Immature natural killer cell (primary cell): ENCODE measurements around the gene SHISA6. TPM values are rescaled to one million over a fixed set of nuclear protein-coding genes. Genes with fewer than 3 reads are reported as not detected.

Experiments used
- DNase-seq, 3 donors: peaks; one replicate each; pipeline ENCODE4 v3.0.0; 2022; ENCODE audit warnings: mixed read lengths in 1 of 3
- H3K27ac Mint-ChIP-seq, 6 donors: one replicate each; pipeline ENCODE4 v1.8.0; 2020; ENCODE audit warnings: mixed read lengths in 6 of 6, mild to moderate bottlenecking in 5 of 6, inconsistent platforms in 4 of 6, moderate library complexity in 3 of 6
- H3K27me3 Mint-ChIP-seq, 3 donors: one replicate each; pipeline ENCODE4 v1.8.0; 2020 to 2021; ENCODE audit warnings: low read depth in 3 of 3, mild to moderate bottlenecking in 3 of 3, mixed read lengths in 3 of 3, moderate library complexity in 3 of 3, inconsistent platforms in 1 of 3
- H3K36me3 Mint-ChIP-seq, 3 donors: one replicate each; pipeline ENCODE4 v1.8.0; 2020; ENCODE audit warnings: mixed read lengths in 3 of 3, inconsistent platforms in 2 of 3, mild to moderate bottlenecking in 2 of 3
- H3K4me1 Mint-ChIP-seq, 2 donors: one replicate each; pipeline ENCODE4 v1.8.0; 2020; ENCODE audit warnings: inconsistent platforms in 2 of 2, mild to moderate bottlenecking in 2 of 2, mixed read lengths in 2 of 2, moderate library complexity in 1 of 2
- H3K4me3 Mint-ChIP-seq, 5 donors: one replicate each; pipeline ENCODE4 v1.8.0; 2020; ENCODE audit warnings: mild to moderate bottlenecking in 5 of 5, mixed read lengths in 5 of 5, inconsistent platforms in 3 of 5, moderate library complexity in 3 of 5
- H3K9me3 Mint-ChIP-seq, 6 donors: one replicate each; pipeline ENCODE4 v1.8.0; 2020; ENCODE audit warnings: mild to moderate bottlenecking in 6 of 6, mixed read lengths in 6 of 6, inconsistent platforms in 4 of 6, moderate library complexity in 3 of 6
- polyA plus RNA-seq, 3 donors: library from polyadenylated mRNA; unstranded; fragments of 300-500 nt; fragmentation: Illumina TruSeq; gene quantifications; one replicate each; pipeline ENCODE4 v1.2.3, GENCODE V29; 2021

SHISA6 gene
- polyA plus RNA-seq, 3 donors from 2014 or later = not detected

GRCh38 chr17:11276486-11276885 lies 35.5 kb downstream of the SHISA6 start:
- Mint-ChIP-seq H3K9me3 (peaks cover 0 to 11% (median 4%) of the 10 kb centered on the region in 6 donors), H3K4me1 (no peaks in the 10 kb centered on the region), H3K4me3 (no peak overlapping the region), H3K27me3 (peaks cover 0 to 3% (median 2%) of the 10 kb centered on the region in 3 donors), H3K27ac (no peak overlapping the region), H3K36me3 (peaks cover 0 to 5% (median 0%) of the 10 kb centered on the region in 3 donors)
- DNase-seq = no peak

DNA sequence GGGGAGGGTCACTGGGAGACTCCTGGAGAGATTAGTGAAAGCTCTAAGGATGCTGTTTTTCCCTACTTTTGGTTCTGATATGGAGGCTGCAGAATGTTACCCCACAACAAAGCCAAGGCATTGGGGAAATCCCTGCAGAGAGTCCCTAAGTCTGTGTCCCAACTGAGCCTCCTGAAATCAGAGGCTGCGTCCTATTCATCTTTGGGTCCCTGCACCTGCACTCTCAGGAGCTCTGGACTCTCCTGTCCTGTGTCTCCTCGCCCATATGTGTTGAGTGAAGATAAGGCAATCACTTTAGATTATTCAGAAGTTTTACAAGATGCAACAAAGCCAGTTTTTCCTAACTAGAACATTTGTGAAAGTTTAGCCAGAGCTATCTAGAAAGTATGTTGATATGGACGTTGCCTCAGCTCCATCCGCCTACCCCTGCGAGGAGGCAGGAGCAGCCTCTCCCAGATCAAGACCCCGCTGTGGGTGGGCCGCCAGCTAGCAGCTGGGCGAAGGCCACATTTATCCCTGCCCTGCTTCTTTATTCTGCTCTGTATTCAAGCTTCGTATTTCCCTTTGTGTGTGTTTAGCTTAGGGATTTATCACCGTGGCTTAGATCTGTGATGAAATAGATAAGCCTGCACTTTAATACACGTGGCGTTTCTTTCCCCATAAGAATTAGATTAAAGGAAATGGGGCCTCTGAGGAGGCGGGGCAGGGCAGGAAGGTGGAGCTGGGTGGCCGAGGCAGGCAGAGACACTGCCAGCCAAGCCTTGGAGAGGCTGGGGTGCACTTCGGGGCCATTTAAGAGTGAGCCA lies 37.4 kb downstream of the SHISA6 start:
- H3K36me3 Mint-ChIP-seq = no peaks in the 10 kb centered on the region
- H3K9me3 Mint-ChIP-seq = peaks cover 0 to 5% (median 0%) of the 10 kb centered on the region in 6 donors
- no peak for DNase-seq
- no peak overlapping the region for H3K4me3 Mint-ChIP-seq
- peaks cover 0 to 3% (median 2%) of the 10 kb centered on the region in 3 donors for H3K27me3 Mint-ChIP-seq
- H3K27ac Mint-ChIP-seq = no peak overlapping the region
- H3K4me1 Mint-ChIP-seq = no peaks in the 10 kb centered on the region

DNA sequence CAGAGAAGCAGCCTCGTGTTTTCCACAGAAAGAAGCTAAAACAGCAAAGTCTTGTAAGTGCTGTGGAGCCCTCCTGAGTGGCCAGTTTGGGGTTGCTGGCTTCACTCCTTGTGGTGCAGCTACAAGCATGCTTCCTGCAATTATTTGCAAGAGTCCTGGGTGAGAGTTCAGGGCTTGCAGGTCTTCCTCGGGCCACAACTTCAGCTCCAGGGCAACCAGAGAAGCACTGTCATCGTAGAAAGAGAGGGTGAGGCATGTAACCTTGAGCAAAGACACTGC lies 37.9 kb downstream of the SHISA6 start:
- DNase-seq = no peak
- no peaks in the 10 kb centered on the region for H3K36me3 Mint-ChIP-seq
- no peaks in the 10 kb centered on the region for H3K4me1 Mint-ChIP-seq
- no peak overlapping the region for H3K4me3 Mint-ChIP-seq
- H3K27me3 Mint-ChIP-seq = peaks cover 0 to 3% (median 2%) of the 10 kb centered on the region in 3 donors
- H3K9me3 Mint-ChIP-seq = peaks cover 0 to 5% (median 0%) of the 10 kb centered on the region in 6 donors
- H3K27ac Mint-ChIP-seq = no peak overlapping the region

DNA sequence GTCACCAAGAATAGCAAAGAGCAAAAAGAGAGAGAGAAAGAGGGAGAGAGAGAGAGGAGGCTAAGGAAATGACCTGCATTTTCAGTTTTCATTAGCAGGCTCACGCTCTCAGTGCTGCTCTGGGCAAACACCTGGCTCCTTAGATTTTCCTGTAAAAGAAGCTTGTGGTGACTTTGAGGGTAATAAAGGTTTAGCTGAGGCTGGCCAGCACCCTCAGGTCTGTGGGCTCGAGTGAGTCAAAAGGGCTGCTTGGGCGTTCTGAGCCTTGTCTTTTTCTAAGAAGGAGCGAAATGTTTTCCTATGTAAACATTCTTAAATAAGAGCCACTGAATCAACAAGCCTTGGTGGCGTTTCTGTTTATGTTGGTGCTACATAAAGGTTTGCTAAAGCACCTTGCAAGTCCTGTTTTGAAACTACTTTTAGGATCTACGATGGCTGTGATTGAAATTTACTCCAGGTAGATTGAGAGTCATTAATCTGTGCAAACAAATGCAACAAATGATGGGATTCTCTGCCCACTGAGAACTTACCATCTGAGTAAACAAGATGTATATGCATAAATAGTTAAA lies 38.8 kb downstream of the SHISA6 start:
- DNase-seq = no peak
- Mint-ChIP-seq H3K36me3 (no peaks in the 10 kb centered on the region), H3K9me3 (peaks cover 0 to 12% (median under 1%) of the 10 kb centered on the region in 6 donors), H3K4me3 (no peak overlapping the region), H3K4me1 (no peaks in the 10 kb centered on the region), H3K27me3 (peaks cover 0 to 3% (median 2%) of the 10 kb centered on the region in 3 donors), H3K27ac (no peak overlapping the region)

GRCh38 chr17:11282586-11282985 lies 41.6 kb downstream of the SHISA6 start:
- no peak overlapping the region for H3K4me3 Mint-ChIP-seq
- H3K36me3 Mint-ChIP-seq = no peaks in the 10 kb centered on the region
- H3K9me3 Mint-ChIP-seq = peaks cover 0 to 14% (median 1%) of the 10 kb centered on the region in 6 donors
- DNase-seq = no peak
- H3K27me3 Mint-ChIP-seq = peaks cover 0 to 3% (median 2%) of the 10 kb centered on the region in 3 donors
- no peaks in the 10 kb centered on the region for H3K4me1 Mint-ChIP-seq
- no peak overlapping the region for H3K27ac Mint-ChIP-seq

- H3K36me3 Mint-ChIP-seq = no peaks in the 10 kb centered on the region
- DNase-seq = no peak
- no peaks in the 10 kb centered on the region for H3K4me1 Mint-ChIP-seq
- no peak overlapping the region for H3K27ac Mint-ChIP-seq
- H3K27me3 Mint-ChIP-seq = peaks cover 0 to under 1% (median 0%) of the 10 kb centered on the region in 3 donors
- no peak overlapping the region for H3K4me3 Mint-ChIP-seq
- peaks cover 0 to 14% (median 2%) of the 10 kb centered on the region in 6 donors for H3K9me3 Mint-ChIP-seq
Measured at GRCh38 chr17:11284811-11285210, 43.8 kb downstream of the SHISA6 start.

DNA sequence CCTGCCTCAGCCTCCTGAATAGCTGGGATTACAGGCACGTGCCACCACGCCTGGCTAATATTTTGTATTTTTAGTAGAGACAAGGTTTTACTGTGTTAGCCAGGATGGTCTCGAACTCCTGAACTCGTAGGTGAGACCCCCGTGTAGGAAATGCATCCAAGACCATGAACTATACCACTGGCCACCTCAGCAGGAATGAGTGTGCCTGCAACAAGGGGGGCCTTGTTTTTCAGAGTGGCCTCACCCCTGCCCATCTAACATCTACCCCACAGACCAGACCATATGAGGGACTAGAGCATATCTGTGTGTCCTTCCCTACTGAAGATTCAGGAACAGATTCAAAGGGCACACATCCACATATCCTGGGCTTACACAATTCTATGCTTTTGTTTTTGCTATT lies 44.9 kb downstream of the SHISA6 start:
- no peak overlapping the region for H3K4me3 Mint-ChIP-seq
- no peaks in the 10 kb centered on the region for H3K36me3 Mint-ChIP-seq
- peaks cover 0 to 12% (median 2%) of the 10 kb centered on the region in 6 donors for H3K9me3 Mint-ChIP-seq

GRCh38 chr17:11287791-11288190 lies 46.8 kb downstream of the SHISA6 start:
- Mint-ChIP-seq H3K27ac (no peak overlapping the region), H3K27me3 (no peaks in the 10 kb centered on the region), H3K4me3 (no peak overlapping the region), H3K9me3 (peaks cover 0 to 9% (median 2%) of the 10 kb centered on the region in 6 donors), H3K36me3 (no peaks in the 10 kb centered on the region), H3K4me1 (no peaks in the 10 kb centered on the region)
- DNase-seq = no peak

More for the DNA sequence above, 44.9 kb downstream of the SHISA6 start:
- no peak overlapping the region for H3K27ac Mint-ChIP-seq
- H3K4me1 Mint-ChIP-seq = no peaks in the 10 kb centered on the region
- H3K27me3 Mint-ChIP-seq = no peaks in the 10 kb centered on the region
- no peak for DNase-seq

GRCh38 chr17:11290814-11291213 lies 49.8 kb downstream of the SHISA6 start:
- H3K27me3 Mint-ChIP-seq = peaks cover 0 to 3% (median 0%) of the 10 kb centered on the region in 3 donors
- no peak overlapping the region for H3K4me3 Mint-ChIP-seq
- no peak for DNase-seq
- no peak overlapping the region for H3K27ac Mint-ChIP-seq
- H3K9me3 Mint-ChIP-seq = peaks cover 0 to 3% (median 0%) of the 10 kb centered on the region in 6 donors
- H3K4me1 Mint-ChIP-seq = no peaks in the 10 kb centered on the region
- no peaks in the 10 kb centered on the region for H3K36me3 Mint-ChIP-seq

DNA sequence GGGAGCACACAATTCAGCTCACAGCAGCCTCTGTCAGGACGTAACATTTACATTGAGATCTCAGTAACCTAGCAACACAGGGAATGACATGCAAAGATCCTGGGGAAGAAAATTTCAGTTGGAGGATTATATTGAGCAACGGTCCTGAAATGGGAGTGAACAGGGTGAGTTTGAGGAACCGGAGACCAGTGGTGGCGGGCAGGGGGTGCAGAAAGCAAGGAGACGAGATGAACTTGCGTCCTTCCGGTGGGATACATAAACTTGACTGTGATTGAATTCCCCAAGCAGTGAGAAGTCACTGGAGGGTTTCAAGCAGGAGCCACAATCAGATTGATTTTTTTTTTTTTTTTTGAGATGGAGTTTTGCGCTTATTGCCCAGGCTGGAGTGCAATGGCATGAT lies 51.5 kb downstream of the SHISA6 start:
- no peaks in the 10 kb centered on the region for H3K36me3 Mint-ChIP-seq
- no peak overlapping the region for H3K4me3 Mint-ChIP-seq
- peaks cover 0 to 2% (median 0%) of the 10 kb centered on the region in 6 donors for H3K9me3 Mint-ChIP-seq
- no peak for DNase-seq
- H3K27ac Mint-ChIP-seq = no peak overlapping the region
- peaks cover 0 to 3% (median 1%) of the 10 kb centered on the region in 3 donors for H3K27me3 Mint-ChIP-seq
- H3K4me1 Mint-ChIP-seq = no peaks in the 10 kb centered on the region

- H3K36me3 Mint-ChIP-seq = no peaks in the 10 kb centered on the region
- H3K9me3 Mint-ChIP-seq = no peaks in the 10 kb centered on the region
- no peak for DNase-seq
- H3K4me3 Mint-ChIP-seq = no peak overlapping the region
- H3K27ac Mint-ChIP-seq = no peak overlapping the region
- H3K4me1 Mint-ChIP-seq = no peaks in the 10 kb centered on the region
- H3K27me3 Mint-ChIP-seq = peaks cover 0 to 3% (median 1%) of the 10 kb centered on the region in 3 donors
Measured at GRCh38 chr17:11293480-11293879, 52.5 kb downstream of the SHISA6 start.

DNA sequence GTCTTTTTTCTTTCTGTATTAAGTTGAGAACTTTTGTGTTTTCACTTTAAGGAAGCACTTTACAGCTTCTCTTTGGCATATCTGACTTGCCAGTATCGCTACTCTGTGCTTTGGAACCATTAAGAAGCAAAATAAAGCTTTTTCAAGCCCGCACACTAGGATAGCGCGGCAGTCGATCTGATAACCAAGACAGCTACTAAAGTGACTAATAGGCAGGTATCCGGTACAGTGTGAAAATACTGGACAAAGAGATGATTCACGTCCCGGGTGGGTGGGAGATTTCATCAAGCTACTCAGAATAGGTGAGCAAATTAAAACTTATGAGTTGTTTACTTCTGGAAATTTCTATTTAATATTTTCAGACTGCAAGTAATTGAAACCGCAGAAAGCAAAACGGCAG lies 53.8 kb downstream of the SHISA6 start:
- no peaks in the 10 kb centered on the region for H3K36me3 Mint-ChIP-seq
- no peak overlapping the region for H3K4me3 Mint-ChIP-seq
- DNase-seq = no peak
- peaks cover 0 to 3% (median 1%) of the 10 kb centered on the region in 3 donors for H3K27me3 Mint-ChIP-seq
- H3K4me1 Mint-ChIP-seq = no peaks in the 10 kb centered on the region
- no peaks in the 10 kb centered on the region for H3K9me3 Mint-ChIP-seq
- no peak overlapping the region for H3K27ac Mint-ChIP-seq

GRCh38 chr17:11296994-11297393 lies 56.0 kb downstream of the SHISA6 start:
- Mint-ChIP-seq H3K27me3 (peaks cover 0 to 3% (median 3%) of the 10 kb centered on the region in 3 donors), H3K4me3 (no peak overlapping the region), H3K27ac (no peak overlapping the region), H3K4me1 (no peaks in the 10 kb centered on the region), H3K36me3 (no peaks in the 10 kb centered on the region), H3K9me3 (peaks cover 0 to 3% (median 0%) of the 10 kb centered on the region in 6 donors)
- no peak for DNase-seq

GRCh38 chr17:11298401-11298800 lies 57.4 kb downstream of the SHISA6 start:
- no peak overlapping the region for H3K27ac Mint-ChIP-seq
- H3K4me1 Mint-ChIP-seq = no peaks in the 10 kb centered on the region
- peaks cover 0 to 3% (median 0%) of the 10 kb centered on the region in 6 donors for H3K9me3 Mint-ChIP-seq
- no peaks in the 10 kb centered on the region for H3K36me3 Mint-ChIP-seq
- peaks cover 0 to 3% (median 0%) of the 10 kb centered on the region in 3 donors for H3K27me3 Mint-ChIP-seq
- no peak overlapping the region for H3K4me3 Mint-ChIP-seq
- no peak for DNase-seq
